NCI-H526 treated with DMSO at 0.1 percent for 48 hours (cell line): Measurements from ENCODE around the gene THOC7.

Source experiments
- DNase-seq: peaks from one replicate; lab custom pipeline; 2025; lab: John Stamatoyannopoulos, UW

THOC7 gene

DNA sequence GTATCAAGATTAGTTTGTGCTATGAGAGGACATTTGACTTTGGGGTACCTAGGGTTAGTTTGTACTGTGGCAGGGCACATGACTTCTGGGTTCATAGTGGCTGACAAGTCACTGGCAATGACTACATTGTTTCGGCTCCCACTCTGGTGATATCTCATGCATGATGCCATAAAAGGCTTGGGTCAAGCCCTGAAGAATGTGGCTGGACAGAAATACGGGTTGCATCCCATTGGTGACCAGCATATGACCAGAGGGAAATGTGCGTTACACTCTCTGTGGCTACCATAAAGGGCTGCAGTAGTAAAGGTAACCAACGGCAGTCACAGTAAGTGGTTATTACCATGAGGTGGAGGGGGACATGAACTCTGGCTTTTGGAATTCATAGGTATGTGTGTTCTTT is 18.4 kb downstream of the THOC7 start:
- no peak for DNase-seq

DNA sequence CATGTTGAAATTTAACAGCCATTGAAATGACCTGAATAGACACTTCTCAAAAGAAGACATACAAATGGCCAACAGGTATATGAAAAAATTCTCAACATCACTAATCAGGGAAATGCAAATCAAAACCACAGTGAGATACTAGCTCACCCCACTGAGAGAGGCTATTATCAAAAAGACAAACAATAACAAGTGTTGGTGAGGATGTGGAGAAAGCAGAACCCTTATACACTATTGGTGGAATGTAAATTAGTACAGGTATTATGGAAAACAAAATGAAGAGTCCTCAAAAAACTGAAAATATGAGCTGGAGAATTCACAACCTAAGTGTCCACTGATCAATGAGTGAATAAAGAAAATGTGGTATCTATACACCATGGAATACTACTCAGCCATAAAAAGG is 21.5 kb downstream of the THOC7 start:
- no peak for DNase-seq

DNA sequence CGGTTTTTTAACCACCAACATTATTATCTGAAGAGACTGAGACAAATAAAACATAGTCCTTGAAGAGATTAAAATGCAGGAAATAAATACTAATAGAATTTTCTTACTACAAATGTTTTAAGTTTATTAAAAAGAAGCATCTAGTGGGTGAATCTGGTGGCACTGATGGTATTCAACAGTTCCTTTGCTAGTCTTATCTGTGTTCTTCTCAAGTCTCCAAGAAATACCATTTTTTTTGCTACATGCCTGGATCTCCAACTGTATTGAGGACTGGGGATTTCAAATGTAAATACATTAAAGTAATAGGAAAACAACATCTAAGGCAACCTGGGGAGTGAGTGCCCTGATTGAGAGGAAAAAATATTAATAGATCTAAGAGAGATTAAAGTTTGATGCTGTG is 21.9 kb downstream of the THOC7 start:
- DNase-seq = no peak

DNA sequence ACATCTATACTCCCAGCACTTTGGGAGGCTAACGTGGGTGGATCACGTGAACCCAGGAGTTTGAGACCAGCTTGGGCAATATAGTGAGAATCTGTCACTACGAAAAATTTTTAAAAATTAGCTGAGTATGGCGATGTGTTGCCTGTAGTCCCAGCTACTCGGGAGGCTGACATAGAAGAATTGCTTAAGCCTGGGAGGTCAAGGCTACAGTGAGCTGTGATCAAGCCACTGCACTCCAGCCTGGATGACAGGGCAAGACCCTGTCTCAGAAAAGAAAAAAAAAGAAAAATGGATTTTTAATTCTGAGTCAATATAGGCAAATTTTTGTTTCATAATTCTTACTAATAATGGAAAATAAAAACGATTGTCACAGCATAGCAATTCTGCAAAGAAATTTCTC is 31.2 kb downstream of the THOC7 start:
- no peak for DNase-seq

DNA sequence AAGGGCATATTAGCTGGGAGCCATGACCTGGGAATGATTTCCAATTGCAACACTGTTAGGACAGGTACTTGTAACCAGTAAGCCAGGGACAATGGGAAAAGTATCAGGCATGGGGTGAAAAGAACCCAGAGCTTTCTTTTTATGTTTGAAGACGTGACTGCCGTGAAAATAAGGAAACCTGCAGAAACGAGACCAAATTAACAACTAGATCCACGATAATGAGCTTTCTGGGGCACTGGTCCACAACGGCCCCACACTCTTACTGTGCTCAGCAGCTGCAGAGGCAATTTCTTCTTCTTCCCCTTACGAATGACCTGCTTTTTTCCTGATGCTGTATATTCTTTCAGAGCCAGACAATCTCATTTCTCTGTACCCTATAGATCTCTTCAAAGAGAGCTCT is 33.1 kb downstream of the THOC7 start:
- DNase-seq = no peak

DNA sequence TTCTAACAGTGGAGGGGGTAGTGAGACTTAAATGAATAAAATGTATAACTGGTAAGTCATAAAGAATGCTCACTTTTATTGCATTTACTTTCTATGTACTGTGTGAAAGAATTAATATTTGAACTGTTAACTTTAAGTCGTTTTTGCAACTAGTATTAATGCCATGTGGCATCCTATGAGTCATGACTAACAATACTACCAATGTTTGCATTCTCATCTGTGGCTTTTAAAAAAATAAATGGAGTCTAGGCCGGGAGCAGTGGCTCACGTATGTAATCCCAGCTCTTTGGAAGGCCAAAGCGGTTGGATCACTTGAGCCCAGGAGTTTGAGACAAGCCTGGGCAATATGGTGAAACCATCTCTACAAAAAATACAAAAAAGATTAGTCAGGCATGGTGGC is 39.3 kb downstream of the THOC7 start:
- DNase-seq = no peak

DNA sequence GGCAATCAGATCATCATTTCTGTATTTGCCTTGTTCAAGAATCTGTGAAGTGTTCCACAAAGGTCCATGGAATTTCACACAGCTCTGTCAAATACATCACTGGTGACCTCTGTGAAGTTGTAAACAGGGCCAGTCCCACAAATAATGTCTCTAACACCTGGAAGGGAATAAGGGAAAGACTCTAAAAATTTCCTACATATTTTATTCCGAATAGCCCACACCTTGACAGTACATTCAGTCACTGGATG is 44.5 kb downstream of the THOC7 start, which contains the start of gene C3orf49:
C3orf49 (plus strand) TSS at position 149 of the 248 bp plus-strand sequence. CDS start 173 bp downstream, outside the sequence.
- DNase-seq = no peak

DNA sequence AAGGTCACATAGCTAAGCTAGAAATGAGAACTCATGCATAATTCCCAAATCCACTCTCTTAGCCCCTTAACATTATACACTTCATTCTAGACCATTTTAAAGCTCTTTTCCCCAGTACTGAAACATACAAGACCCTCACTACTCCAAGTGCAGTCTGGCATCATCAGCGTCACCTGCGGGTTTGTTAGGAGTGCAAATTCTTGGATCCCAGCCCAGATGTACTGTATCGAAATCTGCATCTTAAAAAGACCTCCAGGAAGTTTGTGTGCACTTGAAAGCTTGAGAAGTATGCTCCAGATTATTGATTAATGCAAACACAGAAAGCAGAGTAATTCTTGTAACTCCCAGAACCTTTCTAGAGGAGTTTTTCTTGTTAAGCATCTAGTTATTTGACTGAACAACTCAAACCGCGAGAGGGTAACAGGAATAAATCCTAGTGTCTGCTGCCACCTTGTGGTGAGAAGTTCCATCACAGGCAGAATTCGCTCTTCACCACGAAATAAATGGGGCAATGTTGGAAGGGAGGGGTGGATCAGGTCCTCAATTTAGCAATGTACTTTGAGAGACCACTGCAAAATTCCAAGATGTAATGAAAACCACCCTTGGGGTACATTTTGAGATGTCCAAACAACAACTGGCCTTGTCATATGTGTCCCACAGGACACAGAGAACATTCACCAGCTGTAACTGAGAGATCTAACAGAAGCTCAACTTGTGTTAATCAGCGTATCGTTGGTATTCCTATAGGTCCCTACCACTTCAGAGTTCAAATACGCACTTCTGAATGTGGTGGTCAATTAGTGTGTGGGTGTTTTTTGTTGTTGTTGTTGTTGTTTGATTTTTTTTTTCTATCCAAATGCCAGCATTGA is 45.1 kb downstream of the THOC7 start:
- DNase-seq = no peak

DNA sequence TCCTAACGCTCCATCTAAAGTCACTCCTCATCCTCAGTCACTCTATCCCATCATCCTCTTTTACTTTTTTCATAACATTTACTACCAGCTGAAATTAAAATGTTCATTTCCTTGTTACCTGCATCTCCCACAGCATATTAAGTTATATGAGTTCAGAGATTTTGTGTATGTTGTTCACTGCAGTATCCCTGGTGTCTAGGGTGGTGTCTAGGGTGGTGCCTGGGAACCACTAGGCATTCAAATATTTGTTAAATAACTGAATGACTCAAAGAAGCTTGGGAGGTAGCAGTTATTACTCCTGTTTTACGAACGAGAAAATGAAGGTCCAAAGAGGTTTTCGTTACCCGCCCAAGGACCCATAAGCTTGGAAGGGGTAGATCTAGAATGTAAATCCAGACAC is 46.4 kb downstream of the THOC7 start:
- DNase-seq = no peak

DNA sequence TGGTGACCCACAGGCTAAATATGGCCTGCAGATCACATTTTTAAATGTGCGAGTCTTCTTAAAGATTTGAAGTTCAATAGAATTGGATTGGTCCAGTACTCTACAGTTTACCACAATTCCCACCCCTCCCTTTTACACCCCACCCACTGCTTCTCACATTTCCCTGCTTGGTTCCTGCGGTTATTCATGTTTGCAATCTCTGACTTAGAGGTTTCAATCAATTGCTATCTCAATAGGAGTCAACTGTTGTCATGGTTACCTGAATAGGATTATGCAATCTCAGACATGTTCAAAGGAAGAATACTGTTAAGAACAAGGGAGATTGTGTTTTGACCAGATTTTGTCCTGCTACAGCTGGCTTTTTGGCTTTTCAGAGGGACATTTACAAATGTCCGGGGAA is 49.4 kb downstream of the THOC7 start:
- DNase-seq = no peak

DNA sequence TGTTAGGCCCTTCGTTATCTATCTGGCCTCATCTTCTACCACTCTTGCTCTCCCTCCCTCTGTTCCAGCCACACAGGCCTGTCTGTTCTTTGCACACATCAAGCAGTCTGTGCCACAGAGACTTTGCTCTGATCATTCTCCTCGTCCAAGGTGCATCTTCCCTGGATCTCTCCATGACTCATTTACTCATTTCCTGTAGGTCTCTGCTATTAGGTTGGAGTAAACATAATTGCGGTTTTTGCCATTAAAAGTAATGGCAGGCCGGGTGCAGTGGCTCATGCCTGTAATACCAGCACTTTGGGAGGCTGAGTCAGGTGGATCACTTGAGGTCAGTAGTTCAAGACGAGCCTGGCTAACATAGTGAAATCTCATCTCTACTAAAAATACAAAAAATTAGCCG is 54.0 kb downstream of the THOC7 start:
- DNase-seq = no peak

DNA sequence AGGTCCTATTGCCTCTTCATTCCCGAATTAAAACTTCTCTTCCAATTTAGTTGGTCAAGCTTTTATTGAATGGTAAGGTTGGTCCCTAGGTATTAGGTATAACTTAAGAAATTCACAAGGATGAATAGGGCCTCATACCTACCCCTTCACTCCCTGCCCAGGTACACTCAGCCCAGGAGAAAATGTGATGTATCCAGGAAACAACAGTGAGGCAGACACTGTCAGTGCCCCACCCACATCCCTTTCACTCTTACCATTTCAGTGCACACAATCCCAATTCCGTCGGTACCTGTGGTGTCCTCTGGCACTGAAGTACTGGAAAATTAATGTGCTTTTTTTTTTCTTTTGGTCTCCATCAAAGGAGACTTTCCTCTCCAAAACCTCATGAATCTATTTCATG is 55.0 kb downstream of the THOC7 start:
- DNase-seq = no peak

DNA sequence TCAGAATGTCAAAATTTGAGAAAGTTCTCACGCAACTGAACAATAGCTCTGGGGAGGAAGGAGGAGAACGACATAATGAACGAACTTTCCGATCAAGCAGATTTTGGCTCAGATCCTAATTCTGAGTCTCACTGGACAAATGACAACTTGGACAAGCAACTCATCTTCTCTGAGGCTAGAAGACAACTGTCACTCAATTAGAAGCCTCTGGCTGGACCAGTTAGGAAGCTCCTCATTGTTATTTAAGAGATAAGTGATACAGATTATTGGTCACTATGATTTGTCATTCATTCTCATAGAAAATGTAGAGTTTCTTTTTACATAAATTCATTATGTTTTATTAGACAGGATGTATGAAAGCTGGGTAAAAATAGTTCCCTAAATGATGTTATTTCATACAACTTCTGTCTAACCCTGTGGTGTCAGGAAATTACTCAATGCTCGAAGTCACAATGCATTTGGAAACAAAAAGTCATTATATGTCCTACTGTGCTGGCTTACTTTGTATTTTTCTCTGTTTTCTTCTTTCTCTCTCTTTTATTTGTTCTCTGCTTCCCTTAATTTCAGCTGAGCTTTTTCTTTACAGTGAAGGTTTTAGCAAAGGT is 55.5 kb downstream of the THOC7 start:
- DNase-seq = no peak

DNA sequence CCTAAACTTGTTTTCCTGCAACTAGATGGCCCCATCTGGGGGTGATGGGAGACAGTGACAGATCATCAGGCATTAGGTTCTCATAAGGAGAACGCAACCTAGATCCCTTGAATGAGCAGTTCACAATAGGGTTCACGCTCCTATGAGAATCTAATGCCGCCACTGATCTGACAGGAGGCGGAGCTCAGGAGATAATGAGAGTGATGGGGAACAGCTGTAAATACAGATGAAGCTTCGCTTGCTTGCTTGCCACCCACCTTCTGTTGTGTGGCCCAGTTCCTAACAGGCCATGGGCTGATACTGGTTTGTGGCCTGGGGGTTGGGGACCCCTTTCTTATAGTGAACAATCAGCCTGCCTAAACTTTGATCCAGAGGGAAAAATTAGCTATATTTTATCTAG is 59.7 kb downstream of the THOC7 start:
- no peak for DNase-seq

DNA sequence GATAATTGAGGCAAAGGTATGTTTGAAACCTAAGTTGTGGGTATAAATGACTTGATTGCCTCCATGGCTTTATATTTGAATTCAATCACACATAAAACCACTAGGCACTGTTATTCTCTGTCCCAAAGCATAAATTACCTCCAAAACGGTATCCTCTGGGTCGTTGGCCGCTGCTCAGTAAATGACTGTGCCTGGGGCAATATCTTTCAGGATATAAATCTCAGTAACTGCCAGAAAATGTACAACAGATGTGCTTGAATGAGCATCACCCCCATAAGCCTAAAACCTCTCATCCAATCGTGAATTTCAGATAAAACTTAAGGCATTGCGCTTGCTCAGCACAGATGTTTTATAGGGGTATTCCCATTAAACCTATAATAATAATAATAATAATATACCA is 63.5 kb downstream of the THOC7 start:
- DNase-seq = no peak

DNA sequence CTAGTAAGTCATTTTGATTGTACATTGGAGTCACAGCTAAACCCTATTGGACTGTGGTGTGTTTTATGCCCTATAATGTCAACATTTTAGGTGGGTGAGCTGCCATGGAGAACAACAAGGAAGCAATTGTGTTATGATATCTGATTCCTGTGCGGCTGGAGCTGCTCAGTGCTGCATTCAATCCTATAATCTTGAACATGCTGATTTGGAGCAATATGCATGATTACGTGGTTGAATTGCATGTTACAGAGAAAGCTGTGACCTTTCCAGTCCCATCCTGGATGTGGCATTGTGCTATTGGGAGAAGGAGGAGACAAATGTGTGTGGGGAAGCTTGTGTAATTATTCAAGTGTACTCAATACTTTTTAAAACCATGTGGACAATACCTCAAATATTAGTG is 64.7 kb downstream of the THOC7 start:
- no peak for DNase-seq

DNA sequence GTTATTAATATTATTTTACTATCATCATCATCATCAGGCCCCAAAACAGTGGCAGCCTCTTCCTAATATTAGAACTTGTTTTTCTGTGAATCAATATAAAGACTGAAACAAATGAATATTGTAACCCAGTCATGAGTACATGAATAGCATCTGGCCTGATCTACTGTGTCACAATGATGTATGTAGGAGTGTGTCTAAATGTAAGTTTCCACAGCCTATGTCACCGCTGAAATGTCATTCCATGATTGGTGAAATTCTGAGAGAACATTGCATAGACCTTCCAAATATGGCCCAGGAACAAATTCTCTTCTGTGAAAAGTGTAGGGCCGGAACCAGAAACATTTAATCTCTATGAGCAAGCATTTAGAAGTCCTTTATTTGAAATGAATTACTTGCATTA is 65.1 kb downstream of the THOC7 start:
- DNase-seq = no peak

DNA sequence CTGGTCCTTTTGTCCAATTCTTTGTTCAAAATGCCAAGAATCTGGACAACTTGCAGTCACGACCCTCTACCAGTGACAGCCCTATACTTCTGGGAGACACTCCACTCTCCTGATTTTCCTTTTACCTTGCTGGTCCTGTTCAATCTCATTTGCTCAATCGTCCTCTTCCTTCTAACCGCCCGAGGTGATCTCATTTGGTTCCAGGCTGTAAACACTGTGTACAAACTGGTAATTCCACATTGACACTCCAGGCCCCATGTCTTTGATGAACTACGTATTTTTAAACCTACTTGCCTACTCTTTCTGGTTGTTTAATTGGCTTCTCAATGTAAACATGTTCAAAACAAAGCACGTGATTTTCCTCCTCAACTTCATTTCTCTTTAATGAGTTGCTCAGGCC is 68.2 kb downstream of the THOC7 start:
- no peak for DNase-seq

DNA sequence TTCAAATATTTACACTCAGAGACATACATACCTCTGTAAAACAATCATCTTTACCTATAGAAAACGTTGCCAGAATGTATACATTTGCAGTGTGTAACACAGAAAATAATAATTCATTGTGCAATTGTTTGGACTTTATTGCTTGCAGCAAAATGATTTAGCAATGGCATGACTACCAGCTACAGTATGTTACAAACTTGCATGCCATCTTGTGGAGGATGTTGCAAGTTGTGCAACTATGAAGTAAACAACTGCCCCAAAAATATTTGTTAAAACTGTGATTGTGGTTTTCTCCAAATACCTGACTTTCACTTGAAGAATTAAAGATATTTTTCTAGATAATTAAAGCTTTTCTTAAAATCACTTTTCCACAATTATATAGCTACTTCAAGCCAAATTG is 71.6 kb downstream of the THOC7 start:
- no peak for DNase-seq
